Midbrain (tissue), 1 donor: ENCODE data around the gene DLG3.
"Not testable (repeated sequence)": the region's sequence is repeated elsewhere in the genome, so short reads cannot be mapped to it uniquely, and the experiment has no call there.

Source experiments
- DNase-seq: peaks from one replicate; lab custom pipeline; 2025; lab: John Stamatoyannopoulos, UW

DLG3 gene

DNA sequence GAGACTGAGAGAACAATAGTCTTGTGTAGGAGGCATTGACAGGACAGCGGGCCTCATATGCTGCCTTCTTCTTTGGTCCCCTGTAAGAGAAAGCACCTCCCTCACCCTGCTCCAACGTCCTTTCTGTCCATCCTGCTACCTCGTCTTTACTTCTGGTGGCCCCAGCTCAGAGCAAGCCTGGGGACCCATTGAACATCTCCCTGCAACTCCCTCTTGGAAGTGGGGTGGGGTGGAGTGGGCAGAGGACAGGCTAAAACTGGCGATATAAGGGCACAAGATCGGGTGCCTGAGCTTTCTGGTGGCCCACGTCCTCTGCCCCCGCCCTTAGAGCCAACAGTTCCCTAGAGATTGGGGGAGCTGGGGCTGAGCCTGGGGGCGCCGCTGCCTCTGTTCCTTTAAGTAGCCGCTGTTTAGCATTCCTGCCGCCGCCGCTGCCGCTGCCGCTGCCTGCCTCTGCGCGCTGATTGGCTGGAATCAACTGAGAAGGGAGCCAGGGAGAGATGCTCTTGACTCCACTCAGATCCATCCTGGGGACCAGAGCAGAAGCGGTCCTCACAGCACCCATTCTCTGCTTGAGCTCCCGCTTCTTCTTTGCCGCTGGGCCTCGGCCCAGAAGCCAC, at the start of gene DLG3:
Gene DLG3 (plus strand): TSS at position 510 of the 620 bp plus-strand sequence. CDS start 367 bp downstream, outside the sequence.
- peak; percentile 71 for DNase-seq

DNA sequence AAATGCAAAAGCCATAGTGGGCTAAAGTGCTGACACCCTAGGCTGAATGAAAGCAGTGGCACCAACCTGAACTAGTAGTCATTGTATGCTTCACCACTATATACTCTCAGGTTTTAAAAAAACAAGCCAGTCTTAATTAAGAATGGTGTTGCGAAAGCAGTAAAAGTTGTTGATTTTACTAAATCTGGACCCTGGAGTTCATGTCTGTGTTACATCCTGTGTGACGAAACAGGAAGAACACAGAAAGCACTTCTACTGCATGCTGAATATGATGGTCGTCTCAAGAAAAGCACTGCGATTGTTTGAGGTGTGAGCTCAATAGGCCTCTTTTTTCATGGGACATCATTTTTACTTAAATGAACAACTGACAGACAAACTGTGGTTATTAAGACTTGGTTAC, 45.7 kb upstream of the DLG3 start:
- no peak for DNase-seq

DNA sequence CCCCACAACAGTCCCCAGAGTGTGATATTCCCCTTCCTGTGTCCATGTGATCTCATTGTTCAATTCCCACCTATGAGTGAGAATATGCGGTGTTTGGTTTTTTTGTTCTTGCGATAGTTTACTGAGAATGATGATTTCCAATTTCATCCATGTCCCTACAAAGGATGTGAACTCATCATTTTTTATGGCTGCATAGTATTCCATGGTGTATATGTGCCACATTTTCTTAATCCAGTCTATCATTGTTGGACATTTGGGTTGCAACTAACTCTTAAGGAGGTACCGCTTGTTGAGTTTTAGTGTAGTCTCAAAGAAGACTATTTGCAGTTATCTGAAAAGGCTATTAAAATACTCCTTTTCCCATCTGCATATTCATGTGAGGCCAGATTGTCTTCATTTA, 44.5 kb upstream of the DLG3 start:
- DNase-seq = not testable (repeated sequence)

DNA sequence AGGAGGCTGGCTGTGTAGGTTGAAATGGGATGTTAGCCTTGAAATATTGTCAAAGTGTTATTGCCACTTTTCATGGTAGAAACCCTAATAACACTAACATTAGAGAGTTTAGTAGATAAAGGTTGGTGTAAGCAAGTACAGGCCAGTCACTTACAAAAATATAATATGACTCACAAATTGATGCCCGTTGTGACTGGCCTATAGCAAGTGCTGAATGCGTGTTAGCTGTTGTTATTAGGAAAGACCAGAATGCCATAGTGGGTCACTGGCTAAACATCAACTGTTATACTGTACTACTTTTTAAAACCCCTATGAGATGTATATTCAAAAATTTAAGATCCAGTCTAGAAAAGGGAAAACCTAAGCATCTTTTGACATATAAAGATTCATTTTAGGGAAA, 41.9 kb upstream of the DLG3 start:
- no peak for DNase-seq

DNA sequence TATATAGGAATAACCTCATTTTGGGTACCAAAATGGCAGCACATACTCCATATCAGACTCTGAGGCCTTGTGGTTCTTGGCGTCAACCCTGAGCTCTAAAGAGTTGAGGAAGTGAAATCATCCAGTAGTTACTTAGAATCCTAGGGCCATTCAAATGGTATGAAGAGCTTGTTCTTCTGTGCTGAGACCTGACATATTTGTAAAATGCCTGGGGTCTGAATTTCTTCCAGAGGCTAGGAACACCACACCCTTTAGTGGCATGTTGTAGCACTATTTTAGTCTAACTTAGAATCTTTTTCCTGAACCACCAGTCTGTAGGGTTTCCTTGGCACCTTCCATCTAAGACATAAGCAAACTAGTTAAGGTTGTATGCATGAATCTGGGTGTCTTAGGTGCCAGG, 39.6 kb upstream of the DLG3 start:
- no peak for DNase-seq

DNA sequence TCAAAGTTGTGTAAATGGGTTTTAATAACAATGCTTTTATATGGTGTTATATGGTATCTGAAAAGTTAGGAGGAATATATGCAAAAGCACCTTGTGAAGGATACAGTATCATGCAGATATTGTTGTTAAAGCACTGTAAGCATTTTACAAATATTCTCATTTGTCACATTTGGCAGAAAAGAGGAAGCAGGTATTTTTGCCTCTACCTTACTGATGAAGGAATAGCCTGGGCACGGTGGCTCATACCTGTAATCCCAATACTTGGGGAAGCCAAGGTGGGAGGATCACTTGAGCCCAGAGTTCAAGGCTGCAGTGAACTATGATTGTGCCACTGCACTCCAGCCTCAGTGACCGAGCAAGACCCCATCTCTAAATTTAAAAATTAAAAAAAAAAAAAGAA, 33.7 kb upstream of the DLG3 start:
- DNase-seq = no peak

DNA sequence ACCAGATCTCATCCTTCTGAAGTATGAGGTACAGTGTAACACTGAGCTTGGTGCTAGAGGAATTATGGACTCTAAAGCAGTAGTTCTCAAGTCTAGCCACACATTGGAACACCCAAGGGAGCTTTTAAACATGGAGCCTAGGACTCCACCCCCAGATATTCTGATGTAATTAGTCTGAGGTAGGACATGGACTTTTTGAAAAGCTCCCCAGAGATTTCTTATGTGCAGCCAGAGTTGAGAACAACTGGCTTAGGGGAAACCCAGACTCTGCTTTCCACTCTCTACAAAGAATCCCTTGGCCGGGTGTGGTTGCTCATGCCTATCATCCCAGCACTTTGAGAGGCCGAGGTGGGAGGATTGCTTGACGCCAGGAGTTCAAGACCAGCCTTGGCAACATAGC, 33.2 kb upstream of the DLG3 start:
- DNase-seq = no peak

DNA sequence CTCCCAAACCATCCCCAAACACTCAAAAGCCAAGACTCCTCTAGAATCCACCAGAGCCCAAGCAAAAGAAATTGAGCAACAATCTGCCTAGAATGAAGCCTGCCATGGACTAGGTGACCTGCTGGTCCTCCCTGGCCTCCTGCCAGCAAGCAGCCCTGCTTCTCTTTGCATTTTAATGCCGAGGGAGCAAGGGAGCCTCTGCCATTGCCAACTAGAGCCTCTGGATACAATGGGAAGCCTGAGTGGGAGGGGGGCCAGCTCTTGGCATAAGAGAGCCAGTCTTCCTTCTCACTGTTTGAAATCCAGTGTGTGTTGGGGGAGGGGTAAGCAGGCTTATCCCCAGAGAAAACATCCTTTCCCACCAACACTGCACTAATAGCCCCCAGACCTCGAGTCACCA, 23.0 kb upstream of the DLG3 start:
- peak; percentile 18 for DNase-seq

DNA sequence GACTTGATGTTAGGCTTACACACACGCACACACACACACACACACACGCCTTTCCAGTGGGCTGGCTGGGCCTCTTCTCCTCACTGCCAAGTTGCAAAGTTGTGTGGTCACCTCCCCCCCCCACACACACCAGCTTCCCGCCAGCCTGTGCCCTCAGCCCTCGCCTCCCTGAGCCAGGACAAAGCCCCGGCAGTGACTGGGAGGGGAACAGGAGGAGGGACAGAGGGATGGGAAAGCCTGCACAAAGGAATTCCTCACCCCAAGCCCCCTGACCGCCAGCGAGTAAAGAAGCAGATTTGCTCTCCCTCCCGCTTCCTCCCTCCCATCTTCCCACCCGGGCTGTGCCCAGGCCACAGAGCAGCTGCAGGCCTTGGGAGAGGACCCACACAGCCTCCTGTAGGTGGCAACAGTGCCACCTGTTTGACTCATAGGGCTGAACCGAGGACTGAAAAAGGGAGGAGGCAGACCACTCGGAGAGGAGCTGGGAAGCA, 21.7 kb upstream of the DLG3 start, which contains the start of gene GDPD2:
Gene GDPD2 (plus strand): TSS at position 464 of the 491 bp plus-strand sequence. CDS start 1,671 bp downstream, outside the sequence.
- DNase-seq = peak; percentile 57

DNA sequence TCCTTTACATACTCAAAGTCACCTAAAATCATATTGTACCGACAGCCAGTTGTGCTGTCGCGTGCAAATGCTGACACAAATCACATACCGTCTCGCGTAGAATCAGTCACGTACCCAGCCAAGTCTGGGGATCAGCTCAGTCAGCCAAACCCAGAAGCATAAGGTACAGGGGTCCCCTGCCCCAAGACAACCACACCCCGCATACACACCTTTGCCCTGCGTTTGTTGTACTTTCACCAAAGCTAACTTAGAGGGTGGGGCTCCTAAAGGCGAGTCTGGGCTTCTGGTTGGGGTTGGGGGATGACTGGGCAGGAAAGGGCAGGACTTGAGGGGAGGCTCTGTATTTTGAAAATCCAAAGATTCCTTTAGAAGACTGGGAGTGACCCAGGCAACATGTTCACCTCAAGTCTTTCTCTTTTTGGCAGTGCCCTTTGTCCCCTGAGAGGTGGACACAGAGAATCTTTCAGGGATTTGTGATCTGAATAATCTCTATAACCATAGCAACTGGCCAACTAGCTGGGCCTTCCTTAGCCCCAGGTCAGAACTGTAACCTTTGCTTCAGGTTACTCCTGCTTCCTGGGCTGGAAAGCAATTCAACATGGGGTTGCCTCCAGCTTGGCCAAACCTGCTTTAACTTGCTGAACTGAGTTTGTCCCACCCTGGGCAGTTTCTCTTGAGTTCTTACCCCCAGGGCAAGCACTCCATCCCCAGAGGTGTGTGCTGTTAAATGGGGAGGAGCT, 20.5 kb upstream of the DLG3 start:
- no peak for DNase-seq

DNA sequence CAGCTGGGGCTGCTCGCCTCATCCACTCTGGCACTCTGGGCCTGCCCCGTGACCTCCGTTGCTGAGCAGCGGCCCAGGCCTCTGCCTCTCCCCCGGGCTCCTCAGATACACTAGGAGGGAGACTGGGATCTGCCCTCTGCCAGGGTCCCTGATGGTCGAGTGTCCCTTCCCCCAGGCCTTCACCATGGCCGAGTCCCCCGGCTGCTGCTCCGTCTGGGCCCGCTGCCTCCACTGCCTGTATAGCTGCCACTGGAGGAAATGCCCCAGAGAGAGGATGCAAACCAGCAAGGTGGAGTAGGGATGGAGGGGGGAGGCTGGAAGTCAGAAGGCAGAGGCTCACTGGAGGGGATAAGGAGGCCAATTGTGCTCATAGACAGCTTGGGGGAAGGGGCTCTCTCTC, 19.8 kb upstream of the DLG3 start:
- no peak for DNase-seq

DNA sequence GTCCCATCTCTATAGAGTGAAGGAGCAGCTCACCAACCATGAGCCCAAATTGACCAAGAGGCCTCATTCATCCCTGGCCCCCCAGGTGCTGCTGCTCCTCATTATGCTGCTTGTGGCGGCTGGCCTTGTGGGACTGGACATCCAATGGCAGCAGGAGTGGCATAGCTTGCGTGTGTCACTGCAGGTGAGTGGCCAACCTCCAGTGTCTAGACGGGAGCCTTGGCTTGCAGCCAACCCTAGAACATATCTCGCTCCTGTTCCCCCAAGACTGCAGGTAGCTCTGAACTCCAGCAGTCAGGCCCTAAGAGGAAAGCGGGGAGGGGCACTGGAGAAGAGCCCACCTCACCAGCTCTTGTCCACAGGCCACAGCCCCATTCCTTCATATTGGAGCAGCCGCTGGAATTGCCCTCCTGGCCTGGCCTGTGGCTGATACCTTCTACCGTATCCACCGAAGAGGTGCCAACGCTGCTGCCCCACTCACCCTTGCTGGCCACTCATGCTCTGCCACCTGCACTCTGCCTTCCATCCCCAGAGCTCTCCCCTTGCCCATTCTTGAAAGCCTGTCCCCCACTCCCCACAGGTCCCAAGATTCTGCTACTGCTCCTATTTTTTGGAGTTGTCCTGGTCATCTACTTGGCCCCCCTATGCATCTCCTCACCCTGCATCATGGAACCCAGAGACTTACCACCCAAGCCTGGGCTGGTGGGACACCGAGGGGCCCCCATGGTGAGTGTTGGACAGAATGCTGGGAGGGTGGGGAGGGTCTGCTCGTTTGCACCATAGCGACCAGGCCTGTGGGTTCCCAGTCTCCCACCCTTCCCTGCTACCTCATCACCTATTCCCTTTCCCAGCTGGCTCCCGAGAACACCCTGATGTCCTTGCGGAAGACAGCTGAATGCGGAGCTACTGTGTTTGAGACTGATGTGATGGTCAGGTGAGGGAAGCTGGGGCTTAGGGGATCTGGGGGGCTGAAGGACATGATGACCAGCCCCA, 18.1 kb upstream of the DLG3 start:
- no peak for DNase-seq

DNA sequence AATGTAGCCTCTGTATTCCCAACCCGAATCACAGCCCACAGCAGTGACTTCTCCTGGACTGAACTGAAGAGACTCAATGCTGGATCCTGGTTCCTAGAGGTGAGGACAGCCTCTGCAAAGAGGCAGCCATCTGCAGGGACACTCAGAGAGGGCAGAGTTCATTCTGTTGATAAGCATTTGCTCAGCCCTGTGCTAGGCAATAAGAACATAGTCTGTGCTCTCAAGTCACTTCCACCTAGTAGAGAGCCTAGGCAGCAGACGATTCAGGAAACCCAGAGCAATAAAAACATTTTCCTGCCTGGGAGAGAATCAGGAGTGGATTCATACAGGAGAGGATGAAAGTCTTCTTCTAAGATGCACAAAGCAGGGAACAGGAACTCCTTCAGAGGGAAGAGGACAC, 17.3 kb upstream of the DLG3 start:
- DNase-seq = no peak

DNA sequence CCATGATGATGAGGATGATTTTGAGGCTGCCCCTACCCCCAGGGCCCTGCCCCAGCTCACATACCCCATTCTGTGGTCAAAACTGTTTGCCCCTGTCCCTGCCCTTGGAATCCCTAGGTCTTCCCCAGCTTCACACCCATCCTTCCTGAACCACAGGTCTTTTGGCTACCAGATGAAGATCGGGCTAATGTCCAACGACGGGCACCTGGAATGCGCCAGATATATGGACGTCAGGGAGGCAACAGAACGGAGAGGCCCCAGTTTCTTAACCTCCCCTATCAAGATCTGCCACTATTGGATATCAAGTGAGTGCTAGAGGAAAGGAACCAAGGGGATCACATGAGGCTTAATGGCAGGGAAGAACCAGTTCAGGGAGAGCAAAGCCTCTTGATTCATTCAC, 14.9 kb upstream of the DLG3 start:
- DNase-seq = no peak

DNA sequence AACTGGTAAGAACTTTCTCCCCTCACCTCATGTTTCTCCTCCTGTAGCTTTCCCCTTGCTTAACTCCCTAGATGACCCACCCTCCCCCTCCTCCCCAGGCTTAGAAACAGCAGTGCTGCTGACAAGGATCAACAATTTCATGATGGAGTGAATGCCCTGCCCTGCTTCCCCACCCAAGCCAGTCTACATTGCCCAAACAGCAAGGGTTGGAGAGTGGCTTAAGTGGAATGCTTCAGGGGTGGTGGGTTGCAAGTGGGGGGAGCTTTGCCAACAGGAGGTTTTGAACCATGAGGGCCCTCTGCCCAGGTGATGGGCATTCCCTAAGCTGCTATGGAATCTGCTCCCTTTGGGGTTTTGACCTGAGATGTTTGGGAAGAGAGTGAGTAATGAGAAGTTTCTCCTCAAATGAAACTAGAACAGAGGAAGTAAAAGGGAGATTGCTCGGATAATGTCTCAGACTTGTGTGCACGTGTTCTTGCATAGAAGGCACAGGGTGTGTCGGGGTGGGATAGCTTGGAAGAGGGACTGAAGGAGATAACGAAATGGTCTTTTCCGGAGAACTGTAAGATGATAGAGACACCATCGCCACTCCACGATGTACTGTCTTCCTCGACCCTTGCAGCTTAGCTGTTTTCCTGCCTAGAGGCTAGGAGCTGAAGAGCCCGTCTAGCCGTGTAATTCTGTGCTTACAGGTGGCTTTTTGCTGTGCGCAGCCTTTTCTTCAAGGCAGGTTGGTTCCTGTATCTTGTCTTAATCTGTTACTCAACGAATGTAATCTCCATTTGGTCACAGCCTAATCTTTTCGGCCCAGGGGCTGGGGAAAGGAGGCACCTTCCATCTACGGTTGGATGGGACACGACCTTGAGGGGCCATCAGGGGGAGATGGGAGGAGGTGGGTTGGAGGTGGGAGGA, 11.4 kb upstream of the DLG3 start:
- no peak for DNase-seq

DNA sequence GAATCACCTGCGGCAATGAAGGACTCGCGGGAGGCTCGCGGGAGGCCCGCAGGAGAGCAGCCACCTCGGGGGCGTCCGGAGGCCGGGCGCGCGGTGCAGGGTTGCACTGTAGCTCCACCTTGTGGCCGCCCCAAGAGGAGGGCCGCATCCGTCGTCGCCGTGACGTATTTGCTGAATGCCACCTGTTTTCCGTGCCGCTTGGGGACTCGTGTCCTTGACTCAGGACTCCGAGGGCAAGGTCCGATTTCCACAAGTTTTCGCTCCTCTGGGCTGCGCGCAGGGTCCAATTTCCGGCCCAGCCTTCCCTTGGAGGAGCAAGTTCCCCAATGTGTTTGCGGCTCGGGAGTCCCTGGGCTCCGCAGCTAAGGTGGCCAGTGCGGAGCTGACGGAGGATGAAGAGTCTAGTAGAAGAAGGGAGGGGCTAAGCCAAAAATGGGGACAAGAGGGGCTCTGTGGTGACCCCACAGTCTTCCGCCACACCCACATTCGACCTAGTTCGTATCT, 10.7 kb upstream of the DLG3 start:
- peak; percentile 64 for DNase-seq

DNA sequence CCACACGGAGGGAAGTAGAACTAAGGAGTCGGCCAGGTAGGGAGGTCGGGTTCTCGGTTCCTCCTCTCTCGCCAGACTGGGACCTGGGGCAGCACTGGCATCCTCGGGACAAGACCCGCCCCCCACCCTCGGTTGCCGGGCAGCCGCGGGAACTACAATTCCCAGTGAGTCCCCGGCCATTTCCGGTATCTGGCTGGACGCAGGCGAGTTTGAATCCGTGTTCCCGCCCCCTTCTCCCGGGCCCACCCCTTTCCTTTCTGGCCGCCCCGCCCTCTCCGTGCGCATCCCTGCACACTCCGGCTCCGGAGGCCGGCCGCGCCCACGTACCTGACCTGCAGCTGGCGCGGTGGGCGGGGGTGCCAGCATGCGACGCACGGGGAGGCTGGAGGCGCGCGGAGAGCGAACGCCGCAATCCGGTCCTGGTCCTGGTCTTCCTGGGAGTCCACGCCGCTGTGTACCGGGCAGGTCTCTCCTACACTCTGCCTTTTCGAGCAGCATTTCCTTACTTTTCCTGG, 10.2 kb upstream of the DLG3 start:
- peak; percentile 78 for DNase-seq

DNA sequence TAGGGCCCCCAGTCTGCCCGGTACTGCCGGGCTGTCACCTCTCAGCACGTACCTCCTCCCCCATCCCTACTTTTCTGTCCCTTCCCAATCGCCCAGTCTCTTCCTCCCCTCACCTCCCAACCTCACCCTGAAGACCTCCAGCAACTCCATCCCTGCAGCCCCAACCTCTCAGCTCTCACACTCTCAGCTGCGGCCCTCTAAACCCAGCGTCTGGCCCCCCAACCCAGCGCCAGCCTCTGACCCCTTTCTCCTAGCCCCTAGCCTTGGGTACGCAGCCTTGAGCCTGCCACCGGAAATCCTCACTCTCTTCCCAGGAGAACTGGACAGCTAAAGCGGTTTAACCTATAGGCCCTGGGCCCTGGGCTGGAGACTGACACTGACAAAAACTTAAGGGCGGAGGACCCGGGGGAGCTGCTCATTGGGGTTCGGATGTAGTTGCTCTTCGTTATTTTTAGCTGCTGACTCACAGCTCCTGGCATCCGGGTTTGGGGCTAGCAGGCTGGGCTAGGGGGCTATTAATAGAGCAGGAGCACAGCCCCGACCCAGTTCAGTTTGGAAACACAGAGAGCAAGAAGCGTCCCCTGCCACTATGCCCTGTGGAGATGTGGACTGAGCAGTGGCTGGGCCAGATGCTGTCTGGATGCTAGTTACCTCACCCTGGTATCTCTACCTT, 9.6 kb upstream of the DLG3 start:
- no peak for DNase-seq

DNA sequence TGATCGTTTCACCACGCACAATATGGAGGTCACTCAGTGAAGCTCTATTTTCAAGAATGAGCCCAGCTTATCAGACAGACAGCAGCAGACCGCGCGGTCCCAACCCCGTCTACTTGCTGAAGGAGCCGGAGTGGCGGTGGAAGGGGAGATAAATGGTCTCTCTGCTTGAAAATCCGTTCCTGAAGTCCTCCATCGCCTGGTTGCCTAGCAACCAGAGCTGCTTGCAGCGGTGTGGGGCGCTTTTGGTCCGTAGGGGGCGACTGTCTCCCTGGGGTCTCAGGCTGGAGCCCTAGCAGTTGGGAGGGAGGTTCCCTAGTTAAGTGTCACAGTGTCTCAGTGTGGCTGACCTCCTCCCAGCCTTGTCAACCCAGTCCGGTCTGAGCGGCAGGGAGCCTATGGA, 8.3 kb upstream of the DLG3 start:
- DNase-seq = no peak

DNA sequence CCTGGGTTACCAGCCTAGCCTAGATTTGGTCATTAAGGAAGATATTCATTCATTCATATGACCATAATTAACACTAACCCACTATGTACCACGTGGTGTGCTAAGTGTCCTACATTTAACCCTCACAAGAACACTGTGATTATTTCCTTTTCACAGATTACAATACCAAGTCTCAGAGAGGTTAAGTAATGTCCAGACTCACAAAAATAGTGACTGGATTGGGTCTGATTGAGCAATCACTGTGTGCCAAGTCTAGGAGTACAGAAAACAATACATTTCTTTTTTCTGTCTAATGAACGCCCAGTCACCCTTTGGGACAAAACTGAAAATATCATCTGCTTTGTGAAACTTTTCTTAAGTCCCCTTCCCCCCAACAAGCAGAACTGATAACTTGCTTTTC, 7.6 kb upstream of the DLG3 start:
- no peak for DNase-seq
